HepG2 (cell line): ENCODE measurements around the gene CD28.

Source experiments
- CBFB ChIP-seq: sonication (generic); formaldehyde crosslinking; IDR thresholded peaks from 2 replicates; pipeline ENCODE4 v1.4.0; 2020; ENCODE audit warnings: missing genetic modification reagents
- ESRRA ChIP-seq: sonication (generic); formaldehyde crosslinking; IDR thresholded peaks from 2 replicates; pipeline ENCODE4 v1.5.1; 2020; ENCODE audit warnings: mild to moderate bottlenecking, low read depth, missing genetic modification reagents
- EZH2 ChIP-seq: conservative IDR thresholded peaks from 2 replicates; pipeline ENCODE4 v1.6.1; 2012; ENCODE audit warnings: mild to moderate bottlenecking, low read depth, low read length, moderate library complexity
- HNF4G ChIP-seq, 2 experiments: sonication (generic) in 1 of 2; formaldehyde crosslinking in 1 of 2; IDR thresholded peaks; 2 replicates each; pipeline versions ENCODE4 v1.4.0 to v1.6.1; 2011 to 2020; ENCODE audit warnings: borderline replicate concordance in 2 of 2, low read depth in 2 of 2, mild to moderate bottlenecking in 2 of 2, low read length in 1 of 2, missing genetic modification reagents in 1 of 2, moderate library complexity in 1 of 2
- NPAS2 ChIP-seq: sonication (generic); formaldehyde crosslinking; IDR thresholded peaks from 2 replicates; pipeline ENCODE4 v1.8.0; 2022; ENCODE audit warnings: mild to moderate bottlenecking, missing genetic modification reagents, borderline replicate concordance
- PHB2 ChIP-seq: fragments of 450-650 bp; IDR thresholded peaks from 2 replicates; pipeline ENCODE4 v1.6.1; 2018; ENCODE audit not compliant: partially characterized antibody
- POLR2A ChIP-seq, 2 experiments: IDR thresholded peaks; 2 replicates each; pipeline ENCODE4 v1.6.1; 2011; ENCODE audit warnings: low read depth in 2 of 2, low read length in 2 of 2, mild to moderate bottlenecking in 1 of 2, moderate library complexity in 1 of 2; ENCODE audit not compliant: insufficient read depth in 1 of 2
- POLR2AphosphoS5 ChIP-seq: IDR thresholded peaks from 2 replicates; pipeline ENCODE4 v1.6.1; 2012; ENCODE audit warnings: low read depth, low read length
- RAD21 ChIP-seq: fragments of 450-650 bp; formaldehyde crosslinking; IDR thresholded peaks from 2 replicates; pipeline ENCODE4 v1.5.0; 2020; ENCODE audit warnings: mild to moderate bottlenecking
- SETDB1 ChIP-seq: sonication (generic); formaldehyde crosslinking; IDR thresholded peaks from 2 replicates; pipeline ENCODE4 v1.5.1; 2020; ENCODE audit warnings: missing genetic modification reagents, mild to moderate bottlenecking, borderline replicate concordance
- ZNF629 ChIP-seq: sonication (generic); formaldehyde crosslinking; conservative IDR thresholded peaks from 2 replicates; pipeline ENCODE4 v1.5.0; 2020; ENCODE audit warnings: missing genetic modification reagents

DNA sequence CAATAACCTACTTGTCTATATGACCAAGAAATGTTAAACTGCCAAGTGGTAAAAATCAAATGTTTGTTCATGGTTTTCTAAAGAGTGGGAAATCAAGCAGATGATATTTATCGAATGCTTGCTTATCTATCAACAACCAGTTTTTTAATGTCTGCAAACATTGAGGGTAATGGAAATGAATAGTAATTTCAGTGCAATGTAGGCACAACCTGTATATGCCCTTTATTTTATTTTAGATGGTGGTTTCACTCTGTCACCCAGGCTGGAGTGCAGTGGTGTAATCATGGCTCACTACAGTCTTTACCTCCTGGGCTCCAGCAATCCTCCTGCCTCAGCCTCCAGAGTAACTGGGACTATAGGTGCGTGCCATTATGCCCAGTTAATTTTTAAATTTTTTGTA, 46.0 kb upstream of the CD28 start:
- TF ChIP-seq ZNF629 (CRISPR knock-in tag) (no peak), NPAS2 (CRISPR knock-in tag) (no peak), SETDB1 (no peak), RAD21 (CRISPR knock-in tag) (no peak), ESRRA (CRISPR knock-in tag) (no peak), EZH2 (no peak), PHB2 (no peak), POLR2A (IDR thresholded peaks at IDR 0.05; ENCODE audit: insufficient read depth in 1 of 2, low read depth in 2 of 2, low read length in 2 of 2) (no peak), POLR2AphosphoS5 (no peak), HNF4G (IDR thresholded peaks at IDR 0.05; ENCODE audit: borderline replicate concordance, low read depth, low read length) (no peak), HNF4G (CRISPR knock-in tag; IDR thresholded peaks at IDR 0.05; ENCODE audit: borderline replicate concordance, low read depth) (no peak), CBFB (CRISPR knock-in tag) (no peak)
